ENCODE measurements around the gene PDK4.

GRCh38 chr7:95607561-95607960 is 11.2 kb upstream of the PDK4 start:
- TF ChIP-seq, protein P1, sequence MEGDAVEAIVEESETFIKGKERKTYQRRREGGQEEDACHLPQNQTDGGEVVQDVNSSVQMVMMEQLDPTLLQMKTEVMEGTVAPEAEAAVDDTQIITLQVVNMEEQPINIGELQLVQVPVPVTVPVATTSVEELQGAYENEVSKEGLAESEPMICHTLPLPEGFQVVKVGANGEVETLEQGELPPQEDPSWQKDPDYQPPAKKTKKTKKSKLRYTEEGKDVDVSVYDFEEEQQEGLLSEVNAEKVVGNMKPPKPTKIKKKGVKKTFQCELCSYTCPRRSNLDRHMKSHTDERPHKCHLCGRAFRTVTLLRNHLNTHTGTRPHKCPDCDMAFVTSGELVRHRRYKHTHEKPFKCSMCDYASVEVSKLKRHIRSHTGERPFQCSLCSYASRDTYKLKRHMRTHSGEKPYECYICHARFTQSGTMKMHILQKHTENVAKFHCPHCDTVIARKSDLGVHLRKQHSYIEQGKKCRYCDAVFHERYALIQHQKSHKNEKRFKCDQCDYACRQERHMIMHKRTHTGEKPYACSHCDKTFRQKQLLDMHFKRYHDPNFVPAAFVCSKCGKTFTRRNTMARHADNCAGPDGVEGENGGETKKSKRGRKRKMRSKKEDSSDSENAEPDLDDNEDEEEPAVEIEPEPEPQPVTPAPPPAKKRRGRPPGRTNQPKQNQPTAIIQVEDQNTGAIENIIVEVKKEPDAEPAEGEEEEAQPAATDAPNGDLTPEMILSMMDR (IDR thresholded peaks at IDR 0.05), result no peak
- no peak for TF ChIP-seq POLR2A (IDR thresholded peaks at IDR 0.05)
